Measurements from ENCODE around the gene TUBGCP4. TPM values are rescaled to one million over a fixed set of nuclear protein-coding genes. Genes with fewer than 3 reads are reported as not detected.

The TUBGCP4 gene
- total RNA-seq, 4 donors from 2014 or later = 11.3 to 26.0 (median 14.2) TPM

DNA sequence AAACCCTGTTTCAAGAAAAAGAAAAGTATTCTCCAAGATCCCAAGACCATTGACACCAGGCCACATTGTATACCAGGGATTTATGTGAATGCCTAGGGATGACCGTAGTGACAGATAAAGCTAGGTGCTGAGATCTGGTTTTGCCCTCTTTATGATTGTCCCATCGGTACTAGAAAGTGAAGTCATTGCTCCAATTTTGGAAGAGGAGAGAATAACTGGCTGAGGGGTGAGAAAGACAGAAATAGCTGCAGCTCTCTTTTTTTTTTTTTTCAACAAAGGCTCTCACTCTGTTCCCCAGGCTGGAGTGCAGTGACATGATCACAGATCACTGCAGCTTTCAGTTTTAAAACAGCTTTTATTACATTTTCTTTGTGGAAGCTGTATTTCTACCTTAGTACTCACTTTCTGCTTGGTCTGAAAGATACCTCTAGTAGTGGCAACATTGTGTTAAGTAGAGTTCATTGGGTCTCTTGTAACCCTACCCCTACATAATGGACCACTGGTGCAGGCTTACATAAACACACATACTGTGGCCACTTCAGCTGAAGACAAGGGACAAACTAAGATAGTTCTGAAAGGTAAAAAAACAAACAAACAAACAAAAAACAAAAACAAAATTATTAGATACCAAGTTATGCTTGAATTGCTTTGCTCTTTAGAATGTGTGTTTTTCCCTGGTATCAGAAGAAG is 18.1 kb upstream of the TUBGCP4 start:
- ATAC-seq = no peak
- Histone ChIP-seq H3K27me3 (no peaks in the 10 kb centered on the region), H3K9me3 (peaks cover 0 to 9% (median 0%) of the 10 kb centered on the region in 3 donors), H3K36me3 (peaks cover 0 to 69% of the 10 kb centered on the region in 2 donors), H3K4me3 (no peak overlapping the region), H3K27ac (no peak overlapping the region), H3K4me1 (no peaks in the 10 kb centered on the region)
- TF ChIP-seq EP300 (IDR thresholded peaks at IDR 0.05) = no peak
- TF ChIP-seq, protein P1, sequence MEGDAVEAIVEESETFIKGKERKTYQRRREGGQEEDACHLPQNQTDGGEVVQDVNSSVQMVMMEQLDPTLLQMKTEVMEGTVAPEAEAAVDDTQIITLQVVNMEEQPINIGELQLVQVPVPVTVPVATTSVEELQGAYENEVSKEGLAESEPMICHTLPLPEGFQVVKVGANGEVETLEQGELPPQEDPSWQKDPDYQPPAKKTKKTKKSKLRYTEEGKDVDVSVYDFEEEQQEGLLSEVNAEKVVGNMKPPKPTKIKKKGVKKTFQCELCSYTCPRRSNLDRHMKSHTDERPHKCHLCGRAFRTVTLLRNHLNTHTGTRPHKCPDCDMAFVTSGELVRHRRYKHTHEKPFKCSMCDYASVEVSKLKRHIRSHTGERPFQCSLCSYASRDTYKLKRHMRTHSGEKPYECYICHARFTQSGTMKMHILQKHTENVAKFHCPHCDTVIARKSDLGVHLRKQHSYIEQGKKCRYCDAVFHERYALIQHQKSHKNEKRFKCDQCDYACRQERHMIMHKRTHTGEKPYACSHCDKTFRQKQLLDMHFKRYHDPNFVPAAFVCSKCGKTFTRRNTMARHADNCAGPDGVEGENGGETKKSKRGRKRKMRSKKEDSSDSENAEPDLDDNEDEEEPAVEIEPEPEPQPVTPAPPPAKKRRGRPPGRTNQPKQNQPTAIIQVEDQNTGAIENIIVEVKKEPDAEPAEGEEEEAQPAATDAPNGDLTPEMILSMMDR (IDR thresholded peaks at IDR 0.05) = no peak
- no peak for TF ChIP-seq POLR2AphosphoS5 (IDR thresholded peaks at IDR 0.05)
- no peak for TF ChIP-seq POLR2A (IDR thresholded peaks at IDR 0.05)
- WGBS, 2 donors (ENCODE audit: low coverage in 1 of 2) = 72 to 81% methylated on average over 2 of the region's 2 CpGs

DNA sequence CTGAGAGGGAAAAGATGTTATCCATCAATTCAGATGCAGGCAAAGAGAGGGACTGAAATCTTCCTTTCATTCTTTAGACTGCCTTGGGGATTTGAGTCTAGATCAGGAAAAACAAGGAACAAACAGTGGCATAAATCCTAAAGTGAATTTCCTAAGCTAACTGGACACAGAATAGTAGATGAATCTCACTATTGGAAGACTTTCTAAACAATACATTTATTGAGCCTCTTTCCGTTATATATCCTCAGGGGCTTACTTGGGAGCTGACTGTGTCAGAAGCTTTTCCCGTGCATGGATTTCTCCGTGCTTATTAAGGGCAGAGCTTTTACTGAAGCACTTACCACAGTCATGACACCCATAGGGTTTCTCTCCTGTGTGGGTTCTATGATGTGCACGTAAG is 10.1 kb upstream of the TUBGCP4 start:
- peaks cover 8 to 93% of the 10 kb centered on the region in 2 donors for H3K36me3 ChIP-seq
- H3K4me3 ChIP-seq = no peak overlapping the region

DNA sequence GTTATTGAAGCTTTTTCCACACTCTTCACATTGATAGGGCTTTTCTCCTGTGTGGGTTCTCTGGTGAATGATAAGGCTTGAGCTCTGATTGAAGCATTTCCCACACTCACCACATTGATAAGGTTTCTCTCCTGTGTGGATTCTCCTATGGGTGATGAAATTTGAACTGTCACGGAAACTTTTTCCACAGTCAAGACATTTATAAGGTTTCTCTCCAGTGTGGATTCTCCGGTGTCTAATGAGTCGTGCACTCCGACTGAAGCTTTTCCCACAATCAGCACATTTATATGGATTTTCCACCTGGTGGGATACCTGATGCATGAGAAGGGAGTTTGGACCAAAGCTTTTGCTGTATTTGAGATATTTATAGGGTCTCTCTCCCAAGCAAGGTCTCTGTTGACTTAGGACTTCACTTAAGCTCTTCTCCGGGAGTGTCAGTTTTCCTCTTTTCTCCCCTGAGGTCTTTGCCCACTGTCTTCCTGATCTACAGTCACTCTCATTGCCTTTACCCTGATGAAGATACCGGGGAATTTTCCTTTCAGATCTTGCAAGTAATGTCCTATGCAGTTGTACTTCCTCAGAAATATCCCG is 9.5 kb upstream of the TUBGCP4 start:
- no peak overlapping the region for H3K27ac ChIP-seq
- H3K4me1 ChIP-seq = peaks cover 0 to 9% (median 0%) of the 10 kb centered on the region in 3 donors
- WGBS, 2 donors (ENCODE audit: low coverage in 1 of 2) = 94 to 100% methylated on average over 6 to 7 of the region's 7 CpGs
- no peak for ATAC-seq
- peaks cover 2 to 80% (median 12%) of the 10 kb centered on the region in 3 donors for H3K9me3 ChIP-seq
- H3K4me3 ChIP-seq = no peak overlapping the region
- no peaks in the 10 kb centered on the region for H3K27me3 ChIP-seq
- H3K36me3 ChIP-seq = peaks cover 8 to 97% of the 10 kb centered on the region in 2 donors
- no peak for TF ChIP-seq EP300 (IDR thresholded peaks at IDR 0.05)
- no peak for TF ChIP-seq POLR2A (IDR thresholded peaks at IDR 0.05)
- no peak for TF ChIP-seq POLR2AphosphoS5 (IDR thresholded peaks at IDR 0.05)
- TF ChIP-seq, protein P1 (IDR thresholded peaks at IDR 0.05) = no peak

More for the DNA sequence above, 10.1 kb upstream of the TUBGCP4 start:
- no peak for ATAC-seq
- Histone ChIP-seq H3K27me3 (no peaks in the 10 kb centered on the region), H3K27ac (no peak overlapping the region), H3K4me1 (peaks cover 0 to 9% (median 0%) of the 10 kb centered on the region in 3 donors), H3K9me3 (peaks cover 2 to 76% (median 12%) of the 10 kb centered on the region in 3 donors)
- TF ChIP-seq POLR2A (IDR thresholded peaks at IDR 0.05) = no peak
- no peak for TF ChIP-seq EP300 (IDR thresholded peaks at IDR 0.05)
- TF ChIP-seq, protein P1 (IDR thresholded peaks at IDR 0.05) = no peak
- no peak for TF ChIP-seq POLR2AphosphoS5 (IDR thresholded peaks at IDR 0.05)
- 95 to 100% methylated on average over 2 to 4 of the region's 4 CpGs for WGBS, 2 donors (ENCODE audit: low coverage in 1 of 2)

DNA sequence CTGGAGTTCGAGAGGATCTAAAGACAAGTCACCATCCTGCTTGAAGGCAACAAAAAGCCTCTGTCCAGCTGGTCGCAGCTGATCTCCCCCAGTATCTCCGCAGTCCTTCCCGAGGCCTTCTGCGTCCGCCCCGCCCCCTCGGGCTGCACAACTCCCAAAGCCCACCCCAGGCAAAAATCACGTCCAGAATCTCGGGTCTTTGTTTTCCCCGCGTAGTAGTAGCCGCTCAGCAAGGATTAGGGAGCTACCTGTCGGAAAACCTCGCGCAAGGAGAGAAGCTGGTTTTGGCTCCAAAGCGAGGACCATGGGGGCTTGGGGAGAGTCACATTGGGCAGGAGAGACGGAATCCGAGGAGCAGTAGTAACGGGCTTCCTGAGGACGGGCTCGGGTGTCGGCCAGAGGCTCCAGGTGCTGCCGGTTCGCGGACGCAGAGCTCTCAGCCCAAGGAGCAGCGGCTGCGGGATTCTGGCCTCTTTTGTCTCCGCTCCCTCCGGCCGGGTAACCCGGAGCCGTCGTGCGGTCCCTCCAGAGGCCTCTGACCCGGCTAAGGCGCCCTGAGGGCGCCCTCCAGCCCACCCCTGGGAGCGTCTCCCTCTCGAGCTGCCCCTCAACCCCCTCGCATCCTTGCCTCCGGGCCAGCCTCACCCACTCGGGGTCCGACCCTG is 459 bp upstream of the TUBGCP4 start:
- peaks cover 0 to 4% (median 0%) of the 10 kb centered on the region in 3 donors for H3K9me3 ChIP-seq

DNA sequence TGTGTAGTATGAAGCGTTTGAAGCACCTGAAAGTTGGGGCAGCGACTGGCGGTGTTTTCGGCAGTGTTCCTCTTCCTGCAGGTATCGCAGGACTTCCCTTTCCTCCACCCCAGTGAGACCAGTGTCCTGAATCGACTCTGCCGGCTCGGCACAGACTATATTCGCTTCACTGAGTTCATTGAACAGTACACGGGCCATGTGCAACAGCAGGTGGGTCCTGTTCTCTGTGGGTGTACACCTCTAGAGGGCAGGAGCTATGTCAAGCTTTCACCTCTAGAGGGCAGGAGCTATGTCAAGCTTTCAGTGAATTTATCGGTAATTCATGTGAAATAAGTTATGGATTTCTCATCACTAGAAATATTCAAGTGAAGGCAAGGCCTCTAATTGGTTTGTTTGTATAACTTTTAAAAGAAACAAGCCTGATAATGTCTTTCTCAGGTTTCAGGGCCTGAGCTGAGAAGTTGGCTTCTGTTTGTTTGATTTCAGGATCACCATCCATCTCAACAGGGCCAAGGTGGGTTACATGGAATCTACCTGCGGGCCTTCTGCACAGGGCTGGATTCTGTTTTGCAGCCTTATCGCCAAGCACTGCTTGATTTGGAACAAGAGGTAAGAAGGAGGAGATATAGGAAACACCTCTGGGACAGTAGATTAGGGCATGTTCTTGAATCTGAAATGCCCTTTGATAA is 5.3 kb downstream of the TUBGCP4 start:
- Histone ChIP-seq H3K36me3 (peaks cover 0 to 47% of the 10 kb centered on the region in 2 donors), H3K27me3 (no peaks in the 10 kb centered on the region), H3K4me1 (peaks cover 0 to 16% (median 8%) of the 10 kb centered on the region in 3 donors), H3K9me3 (no peaks in the 10 kb centered on the region), H3K27ac (no peak overlapping the region), H3K4me3 (no peak overlapping the region)
- no peak for TF ChIP-seq POLR2AphosphoS5 (IDR thresholded peaks at IDR 0.05)
- TF ChIP-seq, protein P1 (IDR thresholded peaks at IDR 0.05) = peak in 3 of 4 experiments; percentile 13 to 60 (median 39)
- ATAC-seq = no peak
- WGBS, 2 donors (ENCODE audit: low coverage in 1 of 2) = 54 to 73% methylated on average over 6 to 13 of the region's 13 CpGs

More for the DNA sequence above, 459 bp upstream of the TUBGCP4 start:
- Histone ChIP-seq H3K36me3 (peaks cover 0 to 27% of the 10 kb centered on the region in 2 donors), H3K27ac (peak overlapping the region; percentile 45 to 85 (median 77)), H3K4me3 (peak overlapping the region; percentile 78 to 90), H3K27me3 (no peaks in the 10 kb centered on the region), H3K4me1 (peaks cover 0 to 49% (median 14%) of the 10 kb centered on the region in 3 donors)
- TF ChIP-seq EP300 (IDR thresholded peaks at IDR 0.05) (no peak), POLR2A (IDR thresholded peaks at IDR 0.05) (no peak)
- 0 to 17% methylated on average over 1 to 4 of the region's 45 CpGs for WGBS, 2 donors (ENCODE audit: low coverage in 1 of 2)
- peak; percentile 65 for ATAC-seq
